ENCODE data around the gene NAA35.

NAA35 gene

DNA sequence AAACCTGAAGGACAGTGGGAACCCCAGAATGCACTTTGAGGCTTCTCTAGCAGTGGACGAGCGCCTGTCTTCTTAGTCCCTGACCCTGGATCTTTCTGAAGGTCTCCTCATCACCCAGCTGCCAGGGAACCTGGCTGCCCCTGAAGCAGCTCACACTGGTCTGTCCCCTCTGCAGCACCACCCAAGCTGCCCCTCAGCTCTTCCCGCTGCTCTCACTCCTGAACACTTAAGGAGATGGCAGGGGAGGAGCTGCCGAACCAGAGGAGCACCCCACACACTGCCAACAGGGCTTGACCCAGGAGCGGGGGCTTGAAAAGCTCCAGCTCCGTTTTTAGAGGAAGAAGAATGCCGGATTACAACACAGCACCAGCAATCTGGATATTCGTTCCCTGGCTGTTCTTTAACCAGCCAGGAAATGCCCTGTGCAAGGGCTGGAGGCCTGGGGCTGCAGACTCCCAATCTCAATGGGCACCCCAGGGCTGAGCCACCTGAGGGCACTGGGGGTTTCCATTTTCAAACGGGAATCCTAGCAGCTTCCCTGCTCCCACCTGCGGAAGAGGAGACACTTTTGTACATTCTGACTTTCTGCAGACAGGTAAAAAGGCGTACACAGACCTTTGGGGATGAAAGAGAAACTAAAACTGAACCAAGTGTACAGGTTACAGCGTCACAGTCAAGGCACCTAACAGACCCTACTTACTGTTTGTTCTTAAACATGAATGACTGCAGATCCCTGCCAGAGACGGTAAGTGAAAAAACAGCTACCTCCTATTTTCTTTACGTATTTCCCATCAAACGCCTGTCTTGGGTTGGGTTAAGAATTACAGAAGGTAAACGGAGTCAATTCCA lies 122.1 kb downstream of the NAA35 start:
- no peak overlapping the region for H3K27ac ChIP-seq
- TF ChIP-seq, protein P1, sequence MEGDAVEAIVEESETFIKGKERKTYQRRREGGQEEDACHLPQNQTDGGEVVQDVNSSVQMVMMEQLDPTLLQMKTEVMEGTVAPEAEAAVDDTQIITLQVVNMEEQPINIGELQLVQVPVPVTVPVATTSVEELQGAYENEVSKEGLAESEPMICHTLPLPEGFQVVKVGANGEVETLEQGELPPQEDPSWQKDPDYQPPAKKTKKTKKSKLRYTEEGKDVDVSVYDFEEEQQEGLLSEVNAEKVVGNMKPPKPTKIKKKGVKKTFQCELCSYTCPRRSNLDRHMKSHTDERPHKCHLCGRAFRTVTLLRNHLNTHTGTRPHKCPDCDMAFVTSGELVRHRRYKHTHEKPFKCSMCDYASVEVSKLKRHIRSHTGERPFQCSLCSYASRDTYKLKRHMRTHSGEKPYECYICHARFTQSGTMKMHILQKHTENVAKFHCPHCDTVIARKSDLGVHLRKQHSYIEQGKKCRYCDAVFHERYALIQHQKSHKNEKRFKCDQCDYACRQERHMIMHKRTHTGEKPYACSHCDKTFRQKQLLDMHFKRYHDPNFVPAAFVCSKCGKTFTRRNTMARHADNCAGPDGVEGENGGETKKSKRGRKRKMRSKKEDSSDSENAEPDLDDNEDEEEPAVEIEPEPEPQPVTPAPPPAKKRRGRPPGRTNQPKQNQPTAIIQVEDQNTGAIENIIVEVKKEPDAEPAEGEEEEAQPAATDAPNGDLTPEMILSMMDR (IDR thresholded peaks at IDR 0.05): no peak
- DNase-seq (ENCODE audit: low spot score): no peak
- no peak overlapping the region for H3K4me3 ChIP-seq

DNA sequence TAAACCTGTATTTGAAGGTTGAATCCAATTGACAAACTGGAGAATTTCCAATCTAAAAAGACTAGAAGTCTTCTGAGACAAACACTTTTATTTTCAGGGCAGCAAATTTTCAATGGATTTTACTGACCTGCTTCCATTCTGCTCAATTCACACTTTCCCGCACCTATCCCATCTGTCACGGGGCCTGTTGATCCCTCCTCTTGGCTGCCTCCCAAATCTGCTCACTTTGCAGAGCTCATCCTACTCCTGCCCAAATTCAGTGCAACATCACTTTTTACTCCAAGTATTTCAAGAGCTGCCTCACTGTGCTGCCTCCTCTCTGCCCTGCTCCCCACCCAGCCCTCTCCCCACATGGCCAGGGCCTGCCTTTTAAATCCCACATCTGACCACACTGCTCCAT lies 123.3 kb downstream of the NAA35 start:
- Histone ChIP-seq H3K27ac (no peak overlapping the region), H3K4me3 (no peak overlapping the region)
- DNase-seq (ENCODE audit: low spot score): no peak
- TF ChIP-seq, protein P1 (IDR thresholded peaks at IDR 0.05): no peak

DNA sequence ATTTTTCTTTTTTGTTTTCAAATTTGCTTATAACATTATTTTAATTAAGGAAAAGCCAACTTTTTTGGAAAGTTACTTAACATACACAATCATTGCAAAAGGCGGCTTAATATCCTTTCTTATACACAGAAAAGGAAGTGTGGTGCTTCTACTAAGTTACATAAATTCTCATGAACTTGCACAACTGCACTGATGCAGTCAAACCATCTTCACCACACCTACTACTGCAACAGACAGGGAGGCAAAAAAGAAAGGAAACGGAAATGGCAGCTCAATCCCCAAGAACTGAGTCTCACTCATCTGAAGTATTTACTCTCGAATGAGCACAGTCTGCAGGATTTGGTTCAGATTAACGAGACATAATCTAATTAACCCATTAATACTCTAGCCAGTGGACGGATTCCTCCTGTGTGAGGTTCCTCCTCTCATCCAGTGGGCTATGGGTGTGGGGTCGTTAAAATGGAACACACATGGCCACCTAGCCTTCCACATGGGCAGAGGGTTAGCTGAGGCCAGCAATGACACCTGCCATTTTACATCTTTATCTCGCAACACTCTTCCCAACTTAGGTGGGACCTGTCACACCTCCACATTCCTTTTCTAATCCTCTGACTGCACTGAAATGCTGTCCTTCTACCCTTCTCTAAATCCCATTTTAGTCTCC lies 128.4 kb downstream of the NAA35 start:
- DNase-seq (ENCODE audit: low spot score): no peak
- Histone ChIP-seq H3K27ac (no peak overlapping the region), H3K4me3 (no peak overlapping the region)
- TF ChIP-seq, protein P1 (IDR thresholded peaks at IDR 0.05): no peak

All from coronary artery (tissue), 2 donors.